ENCODE measurements around the gene ENC1. TPM values are rescaled to one million over a fixed set of nuclear protein-coding genes. Genes with fewer than 3 reads are reported as not detected.

ENC1 gene
- total RNA-seq, 2 donors from 2014 or later: 0.70 to 0.89 TPM

GRCh38 chr5:74636149-74636548 lies 4.4 kb downstream of the ENC1 start:
- Mint-ChIP-seq H3K27me3 (peaks cover 47% of the 10 kb centered on the region), H3K4me1 (peaks cover 17% of the 10 kb centered on the region)

GRCh38 chr5:74634611-74635286 lies 5.8 kb downstream of the ENC1 start:
- H3K36me3 Mint-ChIP-seq (ENCODE audit: low read depth): no peaks in the 10 kb centered on the region
- no peak overlapping the region for H3K27ac Mint-ChIP-seq
- peaks cover 49% of the 10 kb centered on the region for H3K27me3 Mint-ChIP-seq
- DNase-seq: no peak
- no peak for ATAC-seq
- H3K9me3 ChIP-seq (ENCODE audit: control insufficient read depth, low read length, poor library complexity, severe bottlenecking): no peaks in the 10 kb centered on the region
- H3K4me1 Mint-ChIP-seq: peaks cover 15% of the 10 kb centered on the region
- no peak overlapping the region for H3K4me3 Mint-ChIP-seq

More at GRCh38 chr5:74636149-74636548, 4.4 kb downstream of the ENC1 start:
- DNase-seq (no peak), ATAC-seq (no peak)
- Mint-ChIP-seq H3K36me3 (ENCODE audit: low read depth) (no peaks in the 10 kb centered on the region), H3K4me3 (no peak overlapping the region), H3K27ac (no peak overlapping the region)
- no peaks in the 10 kb centered on the region for H3K9me3 ChIP-seq (ENCODE audit: control insufficient read depth, low read length, poor library complexity, severe bottlenecking)

- H3K36me3 Mint-ChIP-seq (ENCODE audit: low read depth): no peaks in the 10 kb centered on the region
- H3K4me3 Mint-ChIP-seq: no peak overlapping the region
- H3K4me1 Mint-ChIP-seq: peaks cover 5% of the 10 kb centered on the region
- DNase-seq (no peak), ATAC-seq (no peak)
- H3K27me3 Mint-ChIP-seq: peaks cover 40% of the 10 kb centered on the region
- H3K27ac Mint-ChIP-seq: no peak overlapping the region
- H3K9me3 ChIP-seq (ENCODE audit: control insufficient read depth, low read length, poor library complexity, severe bottlenecking): no peaks in the 10 kb centered on the region
These were observed 6.8 kb downstream of the ENC1 start for GRCh38 chr5:74633695-74634094.

GRCh38 chr5:74632947-74633356 lies 7.6 kb downstream of the ENC1 start:
- ATAC-seq (no peak), DNase-seq (no peak)
- no peak overlapping the region for H3K4me3 Mint-ChIP-seq
- no peak overlapping the region for H3K27ac Mint-ChIP-seq
- H3K36me3 Mint-ChIP-seq (ENCODE audit: low read depth): no peaks in the 10 kb centered on the region
- H3K27me3 Mint-ChIP-seq: peaks cover 37% of the 10 kb centered on the region
- peaks cover 3% of the 10 kb centered on the region for H3K4me1 Mint-ChIP-seq
- H3K9me3 ChIP-seq (ENCODE audit: control insufficient read depth, low read length, poor library complexity, severe bottlenecking): no peaks in the 10 kb centered on the region

- peaks cover 29% of the 10 kb centered on the region for H3K27me3 Mint-ChIP-seq
- H3K4me1 Mint-ChIP-seq: peaks cover 3% of the 10 kb centered on the region
- DNase-seq: no peak
These were observed 9.2 kb downstream of the ENC1 start for GRCh38 chr5:74631081-74631953.

GRCh38 chr5:74630453-74631066 lies 10.0 kb downstream of the ENC1 start:
- H3K4me3 Mint-ChIP-seq: no peak overlapping the region

More at GRCh38 chr5:74631081-74631953, 9.2 kb downstream of the ENC1 start:
- H3K9me3 ChIP-seq (ENCODE audit: control insufficient read depth, low read length, poor library complexity, severe bottlenecking): no peaks in the 10 kb centered on the region
- ATAC-seq: peak; percentile 65
- no peaks in the 10 kb centered on the region for H3K36me3 Mint-ChIP-seq (ENCODE audit: low read depth)
- H3K4me3 Mint-ChIP-seq: no peak overlapping the region
- no peak overlapping the region for H3K27ac Mint-ChIP-seq

GRCh38 chr5:74629326-74629725 lies 11.2 kb downstream of the ENC1 start:
- Mint-ChIP-seq H3K4me1 (peaks cover 3% of the 10 kb centered on the region), H3K27ac (no peak overlapping the region), H3K4me3 (no peak overlapping the region)

More at GRCh38 chr5:74630453-74631066, 10.0 kb downstream of the ENC1 start:
- H3K4me1 Mint-ChIP-seq: peaks cover 3% of the 10 kb centered on the region
- H3K27ac Mint-ChIP-seq: no peak overlapping the region
- no peaks in the 10 kb centered on the region for H3K9me3 ChIP-seq (ENCODE audit: control insufficient read depth, low read length, poor library complexity, severe bottlenecking)
- ATAC-seq (no peak), DNase-seq (no peak)
- peaks cover 29% of the 10 kb centered on the region for H3K27me3 Mint-ChIP-seq
- no peaks in the 10 kb centered on the region for H3K36me3 Mint-ChIP-seq (ENCODE audit: low read depth)

GRCh38 chr5:74628359-74628758 lies 12.2 kb downstream of the ENC1 start:
- H3K9me3 ChIP-seq (ENCODE audit: control insufficient read depth, low read length, poor library complexity, severe bottlenecking): no peaks in the 10 kb centered on the region
- DNase-seq: no peak
- peaks cover 35% of the 10 kb centered on the region for H3K27me3 Mint-ChIP-seq
- peaks cover 3% of the 10 kb centered on the region for H3K4me1 Mint-ChIP-seq
- no peak overlapping the region for H3K4me3 Mint-ChIP-seq
- H3K36me3 Mint-ChIP-seq (ENCODE audit: low read depth): no peaks in the 10 kb centered on the region
- no peak for ATAC-seq
- no peak overlapping the region for H3K27ac Mint-ChIP-seq

More at GRCh38 chr5:74629326-74629725, 11.2 kb downstream of the ENC1 start:
- ATAC-seq (no peak), DNase-seq (no peak)
- H3K9me3 ChIP-seq (ENCODE audit: control insufficient read depth, low read length, poor library complexity, severe bottlenecking): no peaks in the 10 kb centered on the region
- Mint-ChIP-seq H3K36me3 (ENCODE audit: low read depth) (no peaks in the 10 kb centered on the region), H3K27me3 (peaks cover 31% of the 10 kb centered on the region)

GRCh38 chr5:74627646-74628279 lies 12.8 kb downstream of the ENC1 start:
- DNase-seq: no peak
- no peak for ATAC-seq
- Mint-ChIP-seq H3K27ac (no peak overlapping the region), H3K36me3 (ENCODE audit: low read depth) (no peaks in the 10 kb centered on the region), H3K27me3 (peaks cover 35% of the 10 kb centered on the region), H3K4me3 (no peak overlapping the region), H3K4me1 (peaks cover 3% of the 10 kb centered on the region)
- H3K9me3 ChIP-seq (ENCODE audit: control insufficient read depth, low read length, poor library complexity, severe bottlenecking): no peaks in the 10 kb centered on the region

- H3K4me1 Mint-ChIP-seq: peaks cover 6% of the 10 kb centered on the region
- ATAC-seq: no peak
- no peak overlapping the region for H3K4me3 Mint-ChIP-seq
- peaks cover 2% of the 10 kb centered on the region for H3K36me3 Mint-ChIP-seq (ENCODE audit: low read depth)
- no peaks in the 10 kb centered on the region for H3K9me3 ChIP-seq (ENCODE audit: control insufficient read depth, low read length, poor library complexity, severe bottlenecking)
- H3K27me3 Mint-ChIP-seq: peaks cover 30% of the 10 kb centered on the region
- H3K27ac Mint-ChIP-seq: no peak overlapping the region
- DNase-seq: no peak
These were observed 13.9 kb downstream of the ENC1 start for GRCh38 chr5:74626386-74627222.

- peaks cover 27% of the 10 kb centered on the region for H3K27me3 Mint-ChIP-seq
- H3K9me3 ChIP-seq (ENCODE audit: control insufficient read depth, low read length, poor library complexity, severe bottlenecking): no peaks in the 10 kb centered on the region
- no peak overlapping the region for H3K27ac Mint-ChIP-seq
- peaks cover 2% of the 10 kb centered on the region for H3K36me3 Mint-ChIP-seq (ENCODE audit: low read depth)
- ATAC-seq: no peak
- no peak overlapping the region for H3K4me3 Mint-ChIP-seq
- peaks cover 3% of the 10 kb centered on the region for H3K4me1 Mint-ChIP-seq
- DNase-seq: no peak
These were observed 14.7 kb downstream of the ENC1 start for GRCh38 chr5:74625742-74626241.

GRCh38 chr5:74624931-74625505 lies 15.5 kb downstream of the ENC1 start:
- no peak for DNase-seq
- Mint-ChIP-seq H3K4me3 (no peak overlapping the region), H3K27ac (no peak overlapping the region), H3K4me1 (peaks cover 3% of the 10 kb centered on the region), H3K27me3 (peaks cover 31% of the 10 kb centered on the region), H3K36me3 (ENCODE audit: low read depth) (peaks cover 2% of the 10 kb centered on the region)
- ATAC-seq: no peak
- no peaks in the 10 kb centered on the region for H3K9me3 ChIP-seq (ENCODE audit: control insufficient read depth, low read length, poor library complexity, severe bottlenecking)
